ENCODE data around the gene ANGPTL2. TPM values are rescaled to one million over a fixed set of nuclear protein-coding genes. Genes with fewer than 3 reads are reported as not detected.

ANGPTL2 gene
- polyA plus RNA-seq, 1 of the 3 experiments (the other 2 are of a cell fraction), result 12.3 TPM

DNA sequence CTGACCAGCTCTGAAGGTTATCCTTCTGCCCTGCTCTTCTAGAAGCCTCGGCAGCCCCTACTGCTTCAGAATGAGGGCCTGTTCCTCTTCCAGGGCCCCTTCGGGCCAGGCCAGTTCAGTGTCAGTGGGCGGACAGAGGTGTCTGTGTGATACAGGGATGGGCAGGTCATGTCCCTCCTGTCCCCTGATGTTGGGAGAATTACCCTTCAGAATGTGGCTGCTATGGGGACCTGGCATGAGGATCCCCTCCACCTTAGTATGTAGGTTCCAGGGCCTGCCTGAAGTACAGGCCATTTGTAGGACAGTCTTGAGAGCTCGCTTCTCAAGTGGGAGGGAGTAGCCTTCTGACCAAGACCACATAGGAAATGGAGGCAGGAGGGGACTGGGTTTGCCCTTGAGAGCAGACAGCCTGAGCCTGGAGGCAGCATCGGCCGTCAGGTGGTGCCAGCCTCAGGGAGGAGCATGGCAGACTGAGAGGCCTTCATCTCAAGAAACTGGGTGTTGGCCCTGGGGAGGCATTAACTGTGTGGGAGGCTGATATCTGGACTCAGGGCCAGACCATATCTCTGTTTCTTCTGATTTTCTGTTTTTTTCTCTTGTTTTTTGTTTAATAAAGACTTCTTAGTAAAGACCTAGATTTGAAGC, 32.0 kb downstream of the ANGPTL2 start (continued):
- no peak for TF ChIP-seq RFX5 (IDR thresholded peaks at IDR 0.05; ENCODE audit: low read length)

DNA sequence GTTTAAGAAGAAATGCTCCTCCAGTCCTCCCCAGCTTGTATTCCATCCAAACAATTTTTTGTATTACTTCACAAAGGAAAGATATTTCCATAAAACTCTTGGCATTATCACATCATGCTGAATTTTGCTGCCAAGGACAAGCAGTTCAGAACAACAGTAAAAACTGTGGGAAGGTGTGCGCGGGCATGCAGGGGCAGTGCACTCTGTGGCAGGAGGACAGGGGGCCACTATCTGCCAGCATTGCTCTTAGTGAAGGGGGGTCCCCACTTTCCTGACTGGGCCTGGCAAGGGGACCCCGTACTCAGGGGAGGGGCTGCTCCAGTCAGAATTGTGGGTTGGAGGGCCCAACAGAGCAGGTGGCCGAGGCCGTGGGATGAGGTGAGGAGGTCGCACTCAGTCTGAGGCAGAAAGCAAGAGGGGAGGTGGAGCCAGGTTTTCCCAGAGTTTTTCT, 32.8 kb downstream of the ANGPTL2 start:
- Histone ChIP-seq H3K4me2 (no peak overlapping the region), H3K79me2 (ENCODE audit: insufficient read depth) (no peaks in the 10 kb centered on the region), H3K9me2 (no peaks in the 10 kb centered on the region), H3K4me3 (ENCODE audit: low read depth in 2 of 2, low read length in 1 of 2) (no peak overlapping the region), H3K9me3 (no peaks in the 10 kb centered on the region), H2AFZ (ENCODE audit: low read depth) (no peak overlapping the region), H3F3A (replicated peaks; ENCODE audit: insufficient read depth) (no peaks in the 10 kb centered on the region), H4K20me1 (ENCODE audit: insufficient read depth) (no peaks in the 10 kb centered on the region), H3K36me3 (replicated peaks in 1 of 2; ENCODE audit: control insufficient read depth in 1 of 2, insufficient read depth in 2 of 2, low read length in 1 of 2) (peaks cover 0 to 12% of the 10 kb centered on the region in 2 experiments), H3K27ac (ENCODE audit: low read depth in 2 of 2, low read length in 1 of 2) (no peak overlapping the region), H3K4me1 (ENCODE audit: control insufficient read depth in 1 of 2, insufficient read depth in 2 of 2, low read depth in 1 of 2, low read length in 1 of 2) (no peaks in the 10 kb centered on the region; a peak in 1 of 4 replicates), H3K9ac (no peak overlapping the region), H3K27me3 (ENCODE audit: insufficient read depth) (no peaks in the 10 kb centered on the region)
- CTCF ChIA-PET, result interaction anchor here (1.3 kb wide), 1 partner anchor 7 kb away, joined by 3 read pairs; no protein-coding TSS in a partner anchor
- POLR2A ChIA-PET, result no interaction called here
- WGBS (ENCODE audit: low lambda C conversion rate), result 95% methylated on average over 6 of the region's 6 CpGs
- TF ChIP-seq, protein P1, sequence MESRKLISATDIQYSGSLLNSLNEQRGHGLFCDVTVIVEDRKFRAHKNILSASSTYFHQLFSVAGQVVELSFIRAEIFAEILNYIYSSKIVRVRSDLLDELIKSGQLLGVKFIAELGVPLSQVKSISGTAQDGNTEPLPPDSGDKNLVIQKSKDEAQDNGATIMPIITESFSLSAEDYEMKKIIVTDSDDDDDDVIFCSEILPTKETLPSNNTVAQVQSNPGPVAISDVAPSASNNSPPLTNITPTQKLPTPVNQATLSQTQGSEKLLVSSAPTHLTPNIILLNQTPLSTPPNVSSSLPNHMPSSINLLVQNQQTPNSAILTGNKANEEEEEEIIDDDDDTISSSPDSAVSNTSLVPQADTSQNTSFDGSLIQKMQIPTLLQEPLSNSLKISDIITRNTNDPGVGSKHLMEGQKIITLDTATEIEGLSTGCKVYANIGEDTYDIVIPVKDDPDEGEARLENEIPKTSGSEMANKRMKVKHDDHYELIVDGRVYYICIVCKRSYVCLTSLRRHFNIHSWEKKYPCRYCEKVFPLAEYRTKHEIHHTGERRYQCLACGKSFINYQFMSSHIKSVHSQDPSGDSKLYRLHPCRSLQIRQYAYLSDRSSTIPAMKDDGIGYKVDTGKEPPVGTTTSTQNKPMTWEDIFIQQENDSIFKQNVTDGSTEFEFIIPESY (IDR thresholded peaks at IDR 0.05; ENCODE audit: borderline replicate concordance, low read depth), result no peak
- TF ChIP-seq TAF1 (IDR thresholded peaks at IDR 0.05; ENCODE audit: borderline replicate concordance, low read depth, low read length) (no peak), TEAD4 (IDR thresholded peaks at IDR 0.05; ENCODE audit: borderline replicate concordance, insufficient read depth) (no peak), FOXM1 (IDR thresholded peaks at IDR 0.05; ENCODE audit: low read depth) (no peak), GATA2 (CRISPR knock-in tag; IDR thresholded peaks at IDR 0.05) (no peak), JUND (IDR thresholded peaks at IDR 0.05) (no peak), RCOR1 (IDR thresholded peaks at IDR 0.05; ENCODE audit: low read length) (no peak), ELF1 (IDR thresholded peaks at IDR 0.05) (no peak), CHD2 (IDR thresholded peaks at IDR 0.05; ENCODE audit: low read length, partially characterized antibody) (no peak), YY1 (IDR thresholded peaks at IDR 0.05; ENCODE audit: low read depth) (no peak), EZH2phosphoT487 (IDR thresholded peaks at IDR 0.05; ENCODE audit: borderline replicate concordance, low read depth) (no peak), TCF12 (IDR thresholded peaks at IDR 0.05) (no peak), POLR2AphosphoS5 (IDR thresholded peaks at IDR 0.05; ENCODE audit: low read depth, low read length) (no peak), FOXJ3 (CRISPR knock-in tag; IDR thresholded peaks at IDR 0.05) (no peak), RFX5 (IDR thresholded peaks at IDR 0.05; ENCODE audit: low read length) (no peak), NRF1 (IDR thresholded peaks at IDR 0.05; ENCODE audit: low read depth, low read length) (no peak), RAD21 (IDR thresholded peaks at IDR 0.05; ENCODE audit: low read length) (no peak)
- TF ChIP-seq, protein P2, sequence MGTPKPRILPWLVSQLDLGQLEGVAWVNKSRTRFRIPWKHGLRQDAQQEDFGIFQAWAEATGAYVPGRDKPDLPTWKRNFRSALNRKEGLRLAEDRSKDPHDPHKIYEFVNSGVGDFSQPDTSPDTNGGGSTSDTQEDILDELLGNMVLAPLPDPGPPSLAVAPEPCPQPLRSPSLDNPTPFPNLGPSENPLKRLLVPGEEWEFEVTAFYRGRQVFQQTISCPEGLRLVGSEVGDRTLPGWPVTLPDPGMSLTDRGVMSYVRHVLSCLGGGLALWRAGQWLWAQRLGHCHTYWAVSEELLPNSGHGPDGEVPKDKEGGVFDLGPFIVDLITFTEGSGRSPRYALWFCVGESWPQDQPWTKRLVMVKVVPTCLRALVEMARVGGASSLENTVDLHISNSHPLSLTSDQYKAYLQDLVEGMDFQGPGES (IDR thresholded peaks at IDR 0.05; ENCODE audit: low read depth, low read length), result no peak
- TF ChIP-seq, protein P3, sequence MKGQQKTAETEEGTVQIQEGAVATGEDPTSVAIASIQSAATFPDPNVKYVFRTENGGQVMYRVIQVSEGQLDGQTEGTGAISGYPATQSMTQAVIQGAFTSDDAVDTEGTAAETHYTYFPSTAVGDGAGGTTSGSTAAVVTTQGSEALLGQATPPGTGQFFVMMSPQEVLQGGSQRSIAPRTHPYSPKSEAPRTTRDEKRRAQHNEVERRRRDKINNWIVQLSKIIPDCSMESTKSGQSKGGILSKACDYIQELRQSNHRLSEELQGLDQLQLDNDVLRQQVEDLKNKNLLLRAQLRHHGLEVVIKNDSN (IDR thresholded peaks at IDR 0.05; ENCODE audit: borderline replicate concordance, low read depth), result no peak
- no peak for DNase-seq

Data from SK-N-SH (cell line).